Testis (tissue), 2 donors: Measurements from ENCODE around the gene DTX2.
"Not testable (repeated sequence)": the region's sequence is repeated elsewhere in the genome, so short reads cannot be mapped to it uniquely, and the experiment has no call there.

Source experiments
- CTCF ChIP-seq, 3 experiments: fragments of 450-650 bp in 2 of 3; fragments of 200-600 bp in 1 of 3; sonication (generic) in 1 of 3; IDR thresholded peaks; one replicate each; pipeline ENCODE4 v1.5.1; 2016 to 2019; ENCODE audit warnings: antibody characterized with exemption in 3 of 3, mild to moderate bottlenecking in 2 of 3, moderate library complexity in 1 of 3
- POLR2A ChIP-seq: fragments of 450-650 bp; IDR thresholded peaks from one replicate; pipeline ENCODE4 v1.6.1; 2017; ENCODE audit warnings: antibody characterized with exemption, mild to moderate bottlenecking, moderate library complexity

DNA sequence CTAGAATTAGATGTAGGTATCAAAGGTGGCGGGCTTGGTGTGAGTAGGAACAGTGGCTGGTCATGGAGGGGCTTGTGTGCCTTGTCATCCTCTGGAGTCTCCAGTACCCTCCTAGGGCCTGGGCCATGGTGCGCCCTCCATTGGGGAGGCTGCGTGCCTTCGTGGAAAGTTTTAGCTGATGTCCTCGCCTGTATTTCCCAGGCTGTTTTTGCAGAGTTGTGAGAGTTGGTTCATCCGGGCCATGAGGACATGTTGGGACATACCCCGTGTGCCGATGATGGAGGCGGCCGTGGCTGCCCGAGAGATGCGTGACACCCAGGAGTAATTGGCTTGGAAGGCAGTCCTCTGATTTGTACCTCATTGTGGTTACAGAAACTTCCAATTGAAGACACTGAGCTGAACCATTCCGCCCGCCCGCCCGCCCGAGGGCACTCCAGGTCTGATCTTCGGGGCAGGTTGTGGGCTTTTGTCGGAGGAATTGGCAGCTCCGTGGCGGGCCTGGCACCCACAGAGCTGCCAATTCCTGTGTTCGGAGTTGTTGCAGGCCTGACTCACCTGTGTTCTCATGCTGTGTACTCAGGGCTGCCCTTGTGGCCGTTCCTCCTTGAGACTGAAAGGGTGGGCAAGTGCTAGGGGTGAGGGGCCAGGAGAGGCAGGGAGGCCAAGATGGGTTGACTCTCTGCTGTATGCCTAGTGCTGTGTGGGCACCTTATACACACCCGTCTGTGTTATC, 15.4 kb downstream of the DTX2 start:
- TF ChIP-seq CTCF (IDR thresholded peaks at IDR 0.05); POLR2A: not testable (repeated sequence)
